Stimulated activated CD4-positive, alpha-beta T cell treated with anti-CD3 and anti-CD28 coated beads, TNF-alpha, amount 100 ng/mL, for 24 hours (primary cell): ENCODE data around the gene LRP1B.

ENCODE experiments used
- DNase-seq, 3 experiments: peaks; one replicate each; pipeline ENCODE4 v3.0.0-alpha.2; 2020; ENCODE audit warnings: low read depth in 3 of 3

LRP1B gene

DNA sequence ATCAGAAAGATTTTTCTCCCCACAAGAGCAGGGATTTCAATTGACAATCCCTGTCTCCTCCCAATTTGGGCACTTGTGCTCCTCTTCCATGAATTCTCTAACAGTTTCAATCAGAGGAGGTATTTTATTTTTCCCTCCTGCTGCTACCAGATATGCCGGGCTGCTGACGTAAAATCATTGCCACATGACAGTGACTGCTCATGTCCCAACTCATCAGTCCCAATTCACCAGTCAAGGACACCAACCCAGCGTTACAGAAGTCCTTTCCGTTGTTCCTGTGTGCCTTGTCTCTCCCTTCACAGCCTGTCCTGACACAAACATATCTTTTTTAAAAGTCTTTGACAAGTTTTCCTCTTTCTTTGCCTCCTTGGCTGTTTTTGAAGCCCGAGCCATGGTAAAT, 540.2 kb downstream of the LRP1B start:
- no peak for DNase-seq

DNA sequence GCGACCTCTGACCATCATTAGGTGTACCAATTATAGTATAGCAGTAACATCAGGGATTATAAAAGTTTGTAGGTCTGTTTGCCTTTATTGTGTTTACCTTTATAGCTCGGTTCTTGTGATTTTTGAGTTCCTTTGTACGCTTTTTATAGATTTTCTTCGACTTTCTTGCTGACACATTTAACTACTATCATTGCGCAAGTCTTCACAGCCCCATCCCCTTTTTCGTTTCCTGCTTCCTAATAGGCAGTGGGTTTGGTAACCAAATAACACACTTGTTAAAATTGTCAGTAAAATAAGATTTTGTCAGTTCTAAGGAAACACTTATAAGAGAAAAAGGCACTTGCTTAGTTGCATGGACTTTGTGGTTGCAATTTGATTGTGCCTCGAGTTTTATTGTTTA, 541.5 kb downstream of the LRP1B start:
- DNase-seq = no peak

DNA sequence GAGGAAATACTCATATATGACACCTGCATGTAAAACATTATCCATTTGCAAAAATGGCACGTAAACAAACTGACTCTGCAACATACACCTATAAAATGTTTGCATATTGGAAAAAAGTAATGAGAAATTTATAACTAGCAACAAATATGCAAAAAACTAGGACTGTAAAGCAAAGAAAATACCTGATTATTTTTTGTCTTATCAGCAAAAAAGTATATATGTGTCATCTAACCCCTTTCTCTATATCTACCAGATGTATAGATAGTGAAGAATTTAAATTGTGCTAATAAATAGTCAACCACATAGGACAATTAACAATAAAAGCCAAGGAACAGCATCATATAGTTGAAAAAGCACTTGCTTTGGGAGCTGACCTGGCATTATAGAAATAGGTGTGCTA, 543.8 kb downstream of the LRP1B start:
- no peak for DNase-seq

DNA sequence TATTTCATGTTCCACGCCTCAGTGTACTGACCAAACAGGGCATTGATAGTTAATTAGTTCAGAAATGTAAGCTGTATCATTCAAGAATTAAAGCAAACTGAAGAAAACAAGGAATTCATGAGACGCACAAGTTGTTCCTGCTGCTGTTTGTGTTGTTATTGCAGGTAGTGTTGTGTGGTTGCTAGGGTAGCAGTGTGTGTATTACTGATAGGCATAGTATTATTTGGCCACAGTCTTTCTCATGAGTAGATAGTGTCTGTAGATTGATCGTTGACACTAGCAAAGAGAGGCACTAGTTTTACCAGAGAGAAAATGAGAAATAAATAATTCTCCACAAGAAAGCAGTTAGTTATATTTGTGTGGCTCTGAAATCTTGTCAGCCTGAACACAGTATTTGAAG, 548.6 kb downstream of the LRP1B start:
- DNase-seq = no peak

DNA sequence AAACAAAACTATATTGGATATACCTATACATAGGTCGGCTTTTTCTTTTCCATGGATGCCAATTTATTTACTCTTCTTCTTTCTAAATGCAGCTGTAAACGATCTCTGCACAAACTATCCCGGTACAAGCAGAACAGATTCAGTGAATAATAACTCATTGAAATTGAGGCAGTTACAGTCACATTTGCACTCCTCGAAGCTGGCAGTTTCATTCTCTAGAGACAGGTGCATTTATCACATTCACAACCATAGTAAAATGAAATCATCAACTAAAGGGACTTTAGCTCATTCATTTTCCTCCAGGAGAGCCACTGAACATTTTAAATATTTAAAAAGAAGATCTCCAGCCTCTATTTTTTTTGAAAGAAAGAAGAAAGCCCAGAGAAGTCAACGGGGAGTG, 551.7 kb downstream of the LRP1B start:
- no peak for DNase-seq

DNA sequence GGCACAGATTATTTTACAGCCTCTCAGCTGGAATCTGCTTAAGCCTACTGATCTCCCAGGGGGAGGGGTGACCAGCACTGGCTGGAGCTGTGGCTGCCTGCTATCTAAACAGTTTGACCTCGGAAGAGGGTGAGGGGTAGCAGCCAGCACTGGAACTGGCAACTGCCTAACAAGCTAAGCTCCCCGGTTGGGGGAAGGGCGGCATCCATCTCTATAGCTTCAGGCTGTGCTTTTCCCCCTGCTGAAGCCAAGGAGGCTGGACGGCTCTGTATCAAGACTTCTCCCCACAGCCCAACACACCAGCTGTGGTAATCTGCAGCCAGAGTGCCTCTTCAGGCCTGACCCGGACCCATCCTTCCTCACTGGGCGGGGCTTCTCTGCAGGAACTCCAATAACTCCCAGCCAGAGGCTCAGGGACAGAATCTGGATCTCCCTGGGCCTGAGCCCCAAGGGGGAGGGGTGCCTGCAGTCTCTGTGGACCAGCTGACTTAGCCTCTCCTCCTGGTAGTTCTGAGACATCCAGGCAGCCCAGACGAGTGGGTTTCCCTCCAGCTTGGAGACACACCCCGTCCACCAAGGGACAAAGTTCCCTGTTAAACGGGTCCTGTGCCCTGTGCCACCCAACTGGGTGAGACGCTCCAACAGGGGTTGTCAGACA, 560.2 kb downstream of the LRP1B start:
- DNase-seq = no peak

DNA sequence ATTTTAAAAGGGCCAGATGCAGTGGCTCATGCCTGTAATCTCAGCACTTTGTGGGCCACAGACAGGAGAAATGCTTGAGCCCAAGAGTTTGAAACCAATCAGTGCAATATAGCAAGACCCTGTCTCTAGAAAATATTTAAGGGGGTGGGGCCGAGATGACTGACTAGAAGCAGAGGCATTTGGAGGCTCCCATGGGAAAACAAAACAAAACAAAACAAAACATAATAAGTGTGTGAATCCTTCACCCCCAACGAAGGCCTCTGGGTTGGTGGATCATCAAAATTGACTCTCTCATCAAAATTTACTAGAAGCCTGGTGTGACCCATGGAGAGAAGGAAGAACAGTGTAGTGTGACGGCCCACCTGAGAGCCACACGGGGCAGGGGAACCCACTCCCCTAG, 560.9 kb downstream of the LRP1B start:
- no peak for DNase-seq

DNA sequence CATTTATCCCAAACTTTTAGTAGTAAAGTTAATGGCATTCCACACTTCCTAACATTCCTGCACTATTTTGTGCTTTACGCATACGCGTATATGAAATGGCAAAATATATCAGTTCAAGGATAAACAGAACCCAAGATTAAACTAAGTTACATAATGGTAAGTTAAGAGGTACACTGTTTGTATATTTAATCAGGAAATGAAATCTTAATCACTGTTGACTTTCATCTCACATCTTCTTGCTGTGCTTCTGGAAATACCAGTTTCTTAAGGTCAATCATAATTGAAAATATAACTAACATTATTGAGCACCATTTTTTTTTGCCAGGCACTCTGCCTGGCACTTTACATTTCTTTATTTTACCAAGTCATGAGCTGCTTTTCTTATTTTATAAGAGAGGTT, 565.2 kb downstream of the LRP1B start:
- DNase-seq = no peak

DNA sequence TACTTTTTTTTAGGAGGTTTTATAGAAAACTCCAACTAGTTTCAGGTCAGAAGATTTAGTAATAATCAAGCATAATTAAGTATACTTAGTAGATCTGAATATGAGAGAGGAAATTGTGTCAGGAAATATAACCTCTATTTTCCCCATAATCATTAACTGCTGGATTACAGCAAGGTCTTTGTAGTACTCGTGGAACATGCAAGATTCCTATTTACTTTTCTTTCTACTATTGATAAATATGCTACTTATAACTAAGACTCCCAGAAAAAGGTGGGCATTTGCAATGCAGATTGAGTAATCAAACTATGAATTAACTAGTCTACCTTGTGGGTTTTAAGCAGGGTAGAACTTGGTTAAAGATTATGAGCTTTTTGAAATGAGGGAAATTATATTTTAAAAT, 570.1 kb downstream of the LRP1B start:
- no peak for DNase-seq

DNA sequence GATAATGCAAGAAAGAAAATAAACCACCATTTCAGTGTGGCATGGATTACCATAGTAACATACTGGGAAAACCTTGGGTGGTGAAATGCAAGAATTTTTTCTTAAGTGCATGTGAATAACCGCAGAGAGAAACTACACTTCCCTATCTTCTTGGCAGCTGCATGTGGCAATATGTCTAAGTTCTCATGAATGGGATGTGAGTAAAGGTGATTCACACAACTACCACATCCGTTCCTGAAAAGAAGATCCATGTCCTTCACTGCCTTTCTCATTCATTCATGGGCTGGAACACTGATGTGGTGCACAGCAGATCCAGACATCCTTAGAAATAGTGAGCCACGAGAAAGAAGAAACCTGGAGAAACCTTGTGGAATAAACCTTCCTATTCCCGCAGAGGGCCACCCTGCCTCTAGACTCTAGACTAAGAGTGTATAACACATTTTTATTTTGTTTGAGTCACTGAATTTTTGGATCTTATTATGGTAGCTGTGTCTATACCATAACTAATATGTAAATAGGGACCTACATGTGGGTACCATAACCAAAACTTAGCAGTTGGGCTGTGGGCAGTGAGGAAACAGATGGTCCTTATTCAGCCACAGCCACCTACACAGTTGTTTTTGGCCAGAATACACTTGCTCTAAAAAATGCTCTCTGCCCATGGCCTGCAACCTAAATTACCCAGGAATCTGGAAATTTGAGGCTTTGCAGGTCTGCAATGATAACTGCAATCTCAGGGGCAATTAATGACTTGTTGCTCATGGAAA, 573.3 kb downstream of the LRP1B start:
- DNase-seq = no peak

DNA sequence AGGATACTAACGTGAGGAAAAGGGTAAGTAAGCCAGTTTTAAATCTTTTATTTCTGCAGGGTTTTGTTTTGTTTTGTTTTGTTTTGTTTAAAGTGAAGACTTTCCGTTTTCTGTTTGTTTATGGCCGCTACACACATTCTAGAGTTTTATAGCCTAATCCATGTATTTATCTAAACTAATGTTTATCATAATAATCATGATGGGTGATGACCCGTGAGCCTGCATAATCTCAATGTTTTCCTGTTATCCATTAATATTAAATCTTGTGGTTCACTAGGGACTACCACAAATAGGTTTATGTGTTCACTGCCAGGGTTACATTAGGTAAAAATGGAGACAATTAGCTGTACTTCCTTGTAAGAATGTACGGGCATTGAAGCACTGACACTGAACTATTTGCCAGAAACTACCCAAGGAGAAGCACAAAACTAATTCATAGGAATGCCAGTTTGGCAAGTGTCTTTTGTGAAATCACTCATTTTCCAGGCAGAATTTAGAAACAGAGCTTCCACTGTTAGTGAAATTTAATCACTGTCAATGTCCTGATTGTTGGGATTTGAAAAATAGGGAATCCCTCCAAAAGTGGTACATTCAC, 574.8 kb downstream of the LRP1B start:
- DNase-seq = no peak

DNA sequence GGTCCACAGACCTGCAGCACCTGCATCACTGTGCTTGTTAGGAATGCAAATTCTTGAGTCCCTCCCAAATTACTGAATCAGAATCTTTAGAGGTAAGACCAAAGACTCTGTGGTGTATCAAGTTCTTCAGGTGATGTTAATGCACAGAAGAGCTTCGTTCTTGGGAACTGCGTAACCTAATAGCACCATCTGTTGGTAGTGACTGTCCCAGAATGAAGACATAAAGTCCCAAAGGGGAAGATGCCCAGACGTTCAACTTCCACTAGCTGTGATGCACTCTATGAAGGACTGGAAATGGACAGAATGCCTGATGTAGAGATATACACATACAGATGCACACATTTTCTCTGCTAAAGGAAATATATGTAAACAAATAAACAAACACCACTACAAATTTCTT, 576.0 kb downstream of the LRP1B start:
- no peak for DNase-seq

DNA sequence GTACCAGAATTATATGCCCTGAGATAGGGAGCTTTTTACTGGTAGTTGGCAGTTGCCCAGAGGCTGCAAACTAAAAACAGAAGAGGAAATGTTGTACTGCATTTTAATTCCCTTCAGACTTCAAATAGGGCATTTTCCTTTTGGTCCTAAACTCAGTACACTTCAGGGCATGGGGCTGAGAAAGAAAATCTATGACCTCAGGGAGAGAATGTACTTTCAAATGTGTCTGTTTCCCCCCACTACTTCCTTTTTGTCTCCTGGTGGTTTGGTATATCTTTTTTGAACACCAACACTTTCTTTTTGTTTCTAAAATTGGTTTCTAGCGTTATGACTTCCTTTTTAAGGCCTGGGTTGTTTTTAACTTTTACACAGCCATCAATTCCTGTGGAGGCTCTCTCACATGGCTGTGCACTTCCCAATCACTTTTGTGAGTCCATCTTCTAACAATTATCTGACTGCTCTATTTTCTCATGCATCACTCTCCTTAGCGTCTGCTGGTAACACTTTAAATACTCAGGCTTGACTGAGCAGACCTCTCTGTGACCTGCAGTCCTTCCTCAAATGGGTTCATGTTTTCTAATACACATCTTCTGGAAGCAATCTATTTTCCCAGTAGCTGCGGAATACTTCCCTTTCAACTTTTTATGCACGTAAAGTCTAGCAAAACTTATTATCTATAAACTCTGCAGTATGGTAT, 596.0 kb downstream of the LRP1B start:
- no peak for DNase-seq

DNA sequence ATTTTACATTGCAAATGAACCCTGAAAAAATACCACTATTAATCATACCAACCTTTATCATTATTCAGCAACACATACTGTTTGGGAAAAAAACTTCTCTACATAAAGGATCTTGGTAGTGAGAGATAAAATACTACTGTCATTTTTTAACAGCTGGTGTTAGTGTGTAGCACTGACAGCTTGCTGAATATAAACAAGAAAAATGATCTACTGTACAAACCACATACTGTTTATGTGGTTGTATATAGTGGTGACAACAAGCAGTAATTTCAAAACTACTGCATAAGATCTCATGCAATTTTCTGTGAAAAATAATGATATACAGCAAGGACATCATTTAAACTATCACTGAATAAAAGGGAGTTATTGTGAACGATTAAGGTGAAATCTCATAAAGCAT, 601.2 kb downstream of the LRP1B start:
- DNase-seq = no peak

DNA sequence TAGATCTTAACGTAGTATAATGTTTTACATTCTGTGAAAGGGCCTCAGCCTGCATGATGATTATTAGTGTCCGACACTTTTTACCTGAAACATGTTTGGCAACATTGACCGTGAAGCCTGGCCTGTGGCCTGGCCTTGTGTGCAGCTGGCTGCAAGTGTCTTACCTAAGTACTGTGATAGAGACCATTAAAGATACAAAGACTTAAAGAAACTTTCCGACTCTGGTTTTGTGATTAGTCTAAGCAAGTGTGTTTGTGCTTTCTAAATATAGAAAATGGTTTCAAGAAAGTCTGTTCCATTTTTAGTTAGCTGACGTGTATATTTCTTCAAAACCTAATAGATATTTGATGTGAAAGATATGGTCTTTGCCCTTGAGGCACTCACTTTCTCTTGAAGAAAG, 601.8 kb downstream of the LRP1B start:
- no peak for DNase-seq

DNA sequence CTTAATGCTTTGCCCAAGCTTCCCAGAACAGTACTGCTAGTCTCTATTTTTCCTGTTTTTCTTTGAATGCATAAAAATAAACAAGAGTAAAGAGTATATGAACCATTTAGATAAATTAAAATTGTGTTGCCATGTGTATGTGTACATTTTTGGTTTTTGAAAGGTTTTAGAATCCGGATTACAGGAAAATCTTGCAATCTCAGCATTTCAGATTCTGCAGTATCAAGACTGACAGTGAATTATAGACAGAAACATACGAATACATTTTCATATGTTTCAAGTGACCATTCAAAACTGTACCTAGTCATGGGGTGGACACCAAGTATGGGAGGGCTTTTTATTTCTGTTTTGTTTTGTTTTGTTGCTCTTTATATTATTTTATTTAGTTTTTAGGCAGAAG, 604.1 kb downstream of the LRP1B start:
- no peak for DNase-seq

DNA sequence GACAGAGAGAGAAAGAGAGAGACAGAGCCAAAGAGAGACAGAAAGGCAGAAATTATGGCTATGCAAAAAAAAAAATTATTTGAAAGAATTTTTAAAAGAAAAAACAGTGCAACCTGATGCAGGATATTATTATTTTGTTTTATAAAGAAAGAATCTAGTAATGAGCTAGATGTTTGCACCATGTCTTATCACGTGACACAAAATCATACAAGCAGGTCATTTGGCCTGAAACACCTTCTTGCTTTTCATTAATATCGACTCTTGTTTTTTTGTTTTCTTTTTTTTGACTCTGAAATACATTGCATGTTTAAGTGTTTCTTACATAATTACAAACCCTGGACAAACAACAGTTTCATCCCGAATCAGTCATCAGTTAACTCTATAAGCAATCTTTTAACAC, 606.0 kb downstream of the LRP1B start:
- no peak for DNase-seq

DNA sequence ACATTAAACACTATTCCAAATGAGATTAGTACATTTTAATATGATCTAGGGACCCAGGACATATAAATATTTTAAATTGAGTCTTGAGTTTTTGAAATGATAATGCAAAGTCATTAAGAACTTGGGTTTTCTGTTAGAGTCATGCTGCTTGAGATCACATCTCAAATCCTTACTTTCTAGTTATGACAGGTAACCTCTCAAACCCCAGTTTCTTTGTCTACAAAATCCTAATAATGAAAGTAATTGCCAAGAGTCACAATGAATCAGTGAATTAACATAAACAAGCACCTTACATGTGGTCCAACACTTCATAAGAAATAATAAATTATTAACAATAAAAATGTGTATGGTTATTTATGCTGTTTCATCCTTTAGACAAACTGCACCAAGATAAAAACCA, 607.6 kb downstream of the LRP1B start:
- no peak for DNase-seq

DNA sequence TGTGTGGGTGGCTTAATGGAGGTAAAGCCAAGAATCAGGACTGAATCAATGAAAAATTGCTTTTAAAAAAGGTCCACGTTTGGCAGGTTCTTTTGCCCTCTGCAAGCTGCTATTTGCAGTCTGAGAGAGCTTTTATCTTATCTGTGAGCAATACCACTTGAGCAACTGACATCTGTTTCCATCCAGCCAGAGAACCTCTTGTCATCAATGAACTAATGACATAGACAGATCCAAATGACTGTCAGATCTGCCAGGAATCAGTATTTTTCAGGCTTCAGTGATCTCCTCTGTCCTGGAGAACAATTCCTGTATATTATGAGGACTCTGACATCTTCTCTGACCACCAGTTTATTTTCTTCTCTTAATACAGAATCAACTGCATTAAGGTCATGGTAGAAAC, 608.1 kb downstream of the LRP1B start:
- DNase-seq = no peak

DNA sequence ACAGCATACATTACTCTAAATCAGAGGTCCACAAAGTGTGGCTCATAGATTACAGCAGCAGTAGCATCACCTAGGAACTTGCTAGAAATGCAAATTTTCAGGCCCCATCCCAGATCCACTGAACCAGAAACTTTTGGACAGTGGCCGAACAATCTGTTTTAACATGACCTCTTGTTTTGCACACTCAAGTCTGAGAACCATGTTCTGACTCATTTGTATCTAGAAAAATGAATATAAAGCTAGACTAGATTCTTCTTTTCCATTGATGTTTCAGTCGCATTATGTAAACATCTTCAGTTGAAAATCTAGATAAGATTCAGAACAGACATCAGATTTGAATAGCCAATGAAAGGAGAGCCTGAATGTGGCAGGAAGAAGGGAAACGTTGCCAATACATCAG, 608.8 kb downstream of the LRP1B start:
- DNase-seq = no peak

DNA sequence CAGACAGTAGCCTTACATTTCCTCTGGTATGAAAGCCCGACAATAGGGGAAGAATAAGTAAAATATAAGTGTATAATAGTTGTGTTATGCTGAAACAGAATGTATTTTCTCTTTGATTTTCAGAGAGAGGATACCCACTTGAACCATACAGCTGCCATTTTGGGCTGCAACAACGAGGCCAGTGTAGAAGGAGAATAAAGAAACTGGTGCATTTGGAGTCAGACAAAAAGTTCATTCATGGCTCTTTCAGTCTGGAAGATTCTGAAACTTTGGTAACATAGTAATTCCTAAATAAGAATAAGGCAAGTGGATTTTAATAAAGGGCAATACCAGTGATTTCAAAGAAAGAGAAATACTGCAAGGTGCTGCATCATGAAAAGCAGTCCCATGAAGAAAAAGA, 610.9 kb downstream of the LRP1B start:
- no peak for DNase-seq

DNA sequence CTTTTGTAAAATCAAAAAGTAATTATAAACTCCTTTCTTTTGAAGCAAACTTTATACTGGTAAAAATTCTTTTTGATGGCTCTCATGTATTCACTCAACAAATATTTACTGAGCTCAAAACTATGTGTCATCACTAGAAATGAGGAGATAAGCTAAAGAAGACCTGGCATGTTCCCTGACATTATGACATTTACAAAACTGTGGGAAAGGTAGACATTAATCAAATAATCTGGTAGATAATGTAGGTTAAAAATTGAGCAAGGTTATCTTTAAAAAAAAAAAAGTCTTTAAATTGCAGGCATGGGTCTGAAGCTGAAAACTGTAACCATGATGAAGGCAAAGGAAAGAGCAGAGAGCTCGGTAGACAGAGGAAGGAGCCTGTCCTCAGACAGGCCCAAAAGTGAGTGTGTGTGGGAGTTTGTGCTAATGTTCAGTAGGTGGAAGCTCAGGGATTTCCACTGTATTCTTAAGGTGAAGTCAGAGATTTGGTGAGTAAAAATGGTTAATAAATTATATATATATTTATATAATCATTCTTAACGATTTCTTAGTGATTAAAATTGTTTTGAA, 612.9 kb downstream of the LRP1B start:
- DNase-seq = no peak
